IMR-90 (cell line): ENCODE data around the gene STK17B. TPM values are rescaled to one million over a fixed set of nuclear protein-coding genes. Genes with fewer than 3 reads are reported as not detected.

ENCODE experiments used
- ATAC-seq: fragments of 200-7000 bp; cut with Tn5 transposase; 2 replicates; pipeline ENCODE4 v1.9.1; 2020; ENCODE audit warnings: low read depth, mild to moderate bottlenecking, moderate library complexity
- BruUV-seq: library from RNA; stranded (reverse); fragments of 400-500 nt; replicated peaks from 2 replicates; lab custom pipeline; 2021; lab: Mats Ljungman, UMichigan
- CTCF ChIA-PET: fragments of 300-600 bp; formaldehyde crosslinking; extraction: SDS; loops from one replicate; lab custom pipeline; 2021; ENCODE audit warnings: antibody characterized with exemption; lab: Yijun Ruan, JAX
- POLR2A ChIA-PET: fragments of 300-600 bp; sonication (Branson Sonifier 250); formaldehyde crosslinking; loops from one replicate; lab custom pipeline; 2022; ENCODE audit warnings: antibody characterized with exemption; ENCODE audit not compliant: unreplicated experiment; lab: Charles Lee
- DNase-seq: peaks from one replicate; pipeline ENCODE4 v3.0.0; 2013
- H2AFZ ChIP-seq: replicated peaks from 2 replicates; pipeline ENCODE3; 2013; ENCODE audit warnings: low read length, mild to moderate bottlenecking; ENCODE audit not compliant: poor library complexity
- H2AK5ac ChIP-seq: 2 replicates; pipeline ENCODE4 v1.6.1; 2013; ENCODE audit warnings: low read depth, low read length, inconsistent platforms
- H2AK9ac ChIP-seq: replicated peaks from 2 replicates; pipeline ENCODE3; 2013; ENCODE audit warnings: mild to moderate bottlenecking, low read depth, low read length, moderate library complexity; ENCODE audit not compliant: poor library complexity
- H2BK120ac ChIP-seq: 2 replicates; pipeline ENCODE4 v1.6.1; 2013; ENCODE audit warnings: low read depth, low read length, inconsistent platforms
- H2BK15ac ChIP-seq: 3 replicates; pipeline ENCODE4 v1.6.1; 2013; ENCODE audit warnings: low read depth, low read length, inconsistent platforms
- H2BK20ac ChIP-seq: 2 replicates; pipeline ENCODE4 v1.6.1; 2013; ENCODE audit warnings: low read depth, mild to moderate bottlenecking, inconsistent platforms, low read length, moderate library complexity
- H2BK5ac ChIP-seq: 2 replicates; pipeline ENCODE4 v1.6.1; 2013; ENCODE audit warnings: mild to moderate bottlenecking, low read depth, low read length, inconsistent platforms; ENCODE audit not compliant: poor library complexity, severe bottlenecking
- H3K14ac ChIP-seq: replicated peaks from 2 replicates; pipeline ENCODE4 v1.6.1; 2013; ENCODE audit warnings: low read depth, low read length, inconsistent platforms
- H3K18ac ChIP-seq: 2 replicates; pipeline ENCODE4 v1.6.1; 2013; ENCODE audit warnings: low read depth, low read length, control low read depth
- H3K23ac ChIP-seq: 2 replicates; pipeline ENCODE4 v1.6.1; 2013; ENCODE audit warnings: low read depth, low read length, inconsistent platforms
- H3K27ac ChIP-seq: 2 replicates; pipeline ENCODE4 v1.5.1; 2013; ENCODE audit warnings: mild to moderate bottlenecking, control low read depth, low read length; ENCODE audit not compliant: insufficient read depth
- H3K27me3 ChIP-seq: 2 replicates; pipeline ENCODE4 v1.6.1; 2013; ENCODE audit warnings: low read length; ENCODE audit not compliant: control insufficient read depth, insufficient read depth
- H3K36me3 ChIP-seq: 2 replicates; pipeline ENCODE4 v1.6.1; 2013; ENCODE audit warnings: low read length, mixed read lengths; ENCODE audit not compliant: control insufficient read depth, insufficient read depth
- H3K4ac ChIP-seq: 2 replicates; pipeline ENCODE4 v1.6.1; 2013; ENCODE audit warnings: low read depth, low read length, inconsistent platforms
- H3K4me1 ChIP-seq: 2 replicates; pipeline ENCODE4 v1.6.1; 2013; ENCODE audit warnings: low read length, mixed read lengths; ENCODE audit not compliant: control insufficient read depth, insufficient read depth
- H3K4me2 ChIP-seq: 2 replicates; pipeline ENCODE4 v1.6.1; 2013; ENCODE audit warnings: low read depth, mild to moderate bottlenecking, control low read depth, low read length, moderate library complexity
- H3K4me3 ChIP-seq: 2 replicates; pipeline ENCODE4 v1.5.1; 2013; ENCODE audit warnings: low read depth, mild to moderate bottlenecking, control low read depth, low read length, moderate library complexity; ENCODE audit not compliant: insufficient read depth
- H3K56ac ChIP-seq: 2 replicates; pipeline ENCODE4 v1.6.1; 2013; ENCODE audit warnings: low read length, inconsistent platforms; ENCODE audit not compliant: insufficient read depth; ENCODE audit errors: extremely low read depth
- H3K79me1 ChIP-seq, 2 experiments: 2 replicates each; pipeline ENCODE4 v1.6.1; 2013; ENCODE audit warnings: low read length in 2 of 2, inconsistent platforms in 1 of 2, low read depth in 1 of 2
- H3K9ac ChIP-seq: 2 replicates; pipeline ENCODE4 v1.6.1; 2013; ENCODE audit warnings: low read depth, low read length, control low read depth
- H3K9me1 ChIP-seq: 2 replicates; pipeline ENCODE4 v1.6.1; 2013; ENCODE audit warnings: low read length, inconsistent platforms; ENCODE audit not compliant: insufficient read depth
- H3K9me3 ChIP-seq: 2 replicates; pipeline ENCODE4 v1.6.1; 2013; ENCODE audit warnings: low read length; ENCODE audit not compliant: control insufficient read depth, insufficient read depth
- H4K20me1 ChIP-seq: 2 replicates; pipeline ENCODE4 v1.6.1; 2013; ENCODE audit warnings: low read length, inconsistent platforms; ENCODE audit not compliant: insufficient read depth
- H4K5ac ChIP-seq: 2 replicates; pipeline ENCODE4 v1.6.1; 2013; ENCODE audit warnings: mild to moderate bottlenecking, low read depth, low read length, control low read depth
- H4K8ac ChIP-seq, 2 experiments: 2 replicates each; pipeline ENCODE4 v1.6.1; 2013; ENCODE audit warnings: low read depth in 2 of 2, low read length in 2 of 2, control low read depth in 1 of 2, inconsistent platforms in 1 of 2
- H4K91ac ChIP-seq: 2 replicates; pipeline ENCODE4 v1.6.1; 2013; ENCODE audit warnings: low read depth, low read length, inconsistent platforms; ENCODE audit not compliant: insufficient read depth
- RCOR1 ChIP-seq: IDR thresholded peaks from 2 replicates; pipeline ENCODE4 v1.6.1; 2012; ENCODE audit warnings: mild to moderate bottlenecking, low read length, improper control_type of control experiment; ENCODE audit not compliant: insufficient replicate concordance
- SMC3 ChIP-seq: fragments of 150-350 bp; IDR thresholded peaks from 2 replicates; pipeline ENCODE4 v1.6.1; 2016; ENCODE audit warnings: low read depth, mild to moderate bottlenecking, antibody characterized with exemption, low read length, moderate library complexity
- USF2 ChIP-seq: fragments of 150-350 bp; IDR thresholded peaks from 2 replicates; pipeline ENCODE4 v1.6.1; 2017; ENCODE audit warnings: mild to moderate bottlenecking, antibody characterized with exemption, low read length, low read depth
- WGBS, 2 experiments: methylation state at CpG; one replicate each; pipeline versions ENCODE4 v1.1.5 to v1.1.7; 2013; ENCODE audit warnings: missing lambda C conversion rate in 2 of 2; ENCODE audit not compliant: insufficient read length in 1 of 2; ENCODE audit errors: extremely low coverage in 2 of 2; 5-methylcytosine and 5-hydroxymethylcytosine counted together
- dilution Hi-C: fragments of 300-500 bp; cut with HindIII; formaldehyde crosslinking; loops from one replicate; pipeline ENCODE4 v1.14.3; 2018; ENCODE audit warnings: low sequenced_read_pairs; ENCODE audit not compliant: unreplicated experiment
- in situ Hi-C: fragments of 300-500 bp; cut with MboI; formaldehyde crosslinking; loops from 3 replicates; pipeline ENCODE4 v1.14.3; 2019; ENCODE audit warnings: low sequenced_read_pairs, inconsistent platforms, mixed read lengths
- intact Hi-C: fragments of 100-400 bp; cut with micrococcal nuclease; formaldehyde crosslinking; loops from 2 replicates; pipeline ENCODE4 v1.10.0; 2022
- polyA plus RNA-seq, 3 experiments: library from polyadenylated mRNA; depleted of rRNA; stranded (reverse); fragments of >200 nt; gene quantifications; 2 replicates each; pipeline ENCODE4 v1.2.3, GENCODE V29; 2012; ENCODE audit warnings: low replicate concordance in 1 of 3
- total RNA-seq: library from RNA; depleted of rRNA; stranded (reverse); fragments of >200 nt; gene quantifications from 2 replicates; pipeline ENCODE4 v1.2.3, GENCODE V29; 2012
- TF ChIP-seq, protein P1 (sequence below): conservative IDR thresholded peaks from 2 replicates; pipeline ENCODE4 v1.5.1; 2012; ENCODE audit warnings: mild to moderate bottlenecking, low read depth, low read length, improper control_type of control experiment

STK17B gene
- total and polyA plus RNA-seq, 2 of the 4 experiments (the other 2 are of a cell fraction) = 7.5 to 48.9 TPM

GRCh38 chr2:196099916-196100315, 71.5 kb downstream of the STK17B start:
- Histone ChIP-seq H3K18ac (no peak overlapping the region), H3K79me1 (no peaks in the 10 kb centered on the region), H2AFZ (no peak overlapping the region), H3K14ac (no peak overlapping the region), H4K8ac (no peak overlapping the region), H2AK5ac (no peak overlapping the region), H3K27me3 (0 out of 2 replicates have a peak, but pooled peaks cover 2% of the 10 kb centered on the region), H3K36me3 (no peaks in the 10 kb centered on the region), H2BK20ac (no peak overlapping the region), H2BK120ac (no peak overlapping the region), H3K27ac (no peak overlapping the region), H4K91ac (no peak overlapping the region), H3K9ac (no peak overlapping the region), H3K4me1 (peaks cover 6% of the 10 kb centered on the region; the same call in 1 of the 2 replicates), H3K4ac (no peak overlapping the region), H3K9me1 (peaks cover 8% of the 10 kb centered on the region; the same call in 1 of the 2 replicates), H2BK5ac (no peak overlapping the region), H2AK9ac (no peak overlapping the region), H3K23ac (no peak overlapping the region), H3K4me3 (no peak overlapping the region), H3K4me2 (no peak overlapping the region), H4K20me1 (no peaks in the 10 kb centered on the region), H4K5ac (no peak overlapping the region), H3K56ac (no peak overlapping the region), H2BK15ac (no peak overlapping the region), H3K9me3 (no peaks in the 10 kb centered on the region)
- in situ Hi-C loops (loop anchor here (25.0 kb wide), 1 partner anchor 337 kb away; no protein-coding TSS in a partner anchor), dilution Hi-C loops (no loop called here), intact Hi-C loops (no loop called here)
- DNase-seq = peak; percentile 20
- ChIA-PET CTCF (no interaction called here), POLR2A (no interaction called here)
- no peak for TF ChIP-seq RCOR1
- TF ChIP-seq SMC3 = no peak
- TF ChIP-seq, protein P1, sequence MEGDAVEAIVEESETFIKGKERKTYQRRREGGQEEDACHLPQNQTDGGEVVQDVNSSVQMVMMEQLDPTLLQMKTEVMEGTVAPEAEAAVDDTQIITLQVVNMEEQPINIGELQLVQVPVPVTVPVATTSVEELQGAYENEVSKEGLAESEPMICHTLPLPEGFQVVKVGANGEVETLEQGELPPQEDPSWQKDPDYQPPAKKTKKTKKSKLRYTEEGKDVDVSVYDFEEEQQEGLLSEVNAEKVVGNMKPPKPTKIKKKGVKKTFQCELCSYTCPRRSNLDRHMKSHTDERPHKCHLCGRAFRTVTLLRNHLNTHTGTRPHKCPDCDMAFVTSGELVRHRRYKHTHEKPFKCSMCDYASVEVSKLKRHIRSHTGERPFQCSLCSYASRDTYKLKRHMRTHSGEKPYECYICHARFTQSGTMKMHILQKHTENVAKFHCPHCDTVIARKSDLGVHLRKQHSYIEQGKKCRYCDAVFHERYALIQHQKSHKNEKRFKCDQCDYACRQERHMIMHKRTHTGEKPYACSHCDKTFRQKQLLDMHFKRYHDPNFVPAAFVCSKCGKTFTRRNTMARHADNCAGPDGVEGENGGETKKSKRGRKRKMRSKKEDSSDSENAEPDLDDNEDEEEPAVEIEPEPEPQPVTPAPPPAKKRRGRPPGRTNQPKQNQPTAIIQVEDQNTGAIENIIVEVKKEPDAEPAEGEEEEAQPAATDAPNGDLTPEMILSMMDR = no peak
- no peak for TF ChIP-seq USF2
- ATAC-seq = no peak
- WGBS, 2 experiments = 67% methylated on average over 1 of the region's 3 CpGs; no CpG with 5 or more reads in 1 of the 2 experiments
- no TSS peak for BruUV-seq
